GM06990 (cell line): ENCODE measurements around the gene ZNHIT6.

Experiments
- DNase-seq: peaks from one replicate; pipeline ENCODE4 v3.0.0-alpha.2; 2011; ENCODE audit not compliant: insufficient read length; ENCODE audit errors: extremely low read depth
- H3K27me3 ChIP-seq: replicated peaks from 2 replicates; pipeline ENCODE4 v1.6.0; 2011; ENCODE audit warnings: low read length; ENCODE audit not compliant: control insufficient read depth, insufficient read depth
- H3K36me3 ChIP-seq: 2 replicates; pipeline ENCODE4 v1.5.1; 2011; ENCODE audit warnings: low read length; ENCODE audit not compliant: control insufficient read depth, insufficient read depth
- H3K4me3 ChIP-seq: replicated peaks from 2 replicates; pipeline ENCODE4 v1.5.1; 2011; ENCODE audit warnings: low read depth, mild to moderate bottlenecking, control low read depth, low read length
- TF ChIP-seq, protein P1 (sequence below): IDR thresholded peaks from 2 replicates; pipeline ENCODE4 v1.5.1; 2011; ENCODE audit warnings: low read length, control low read depth, mild to moderate bottlenecking, inconsistent platforms; ENCODE audit not compliant: insufficient read depth, poor library complexity, severe bottlenecking

Gene ZNHIT6

DNA sequence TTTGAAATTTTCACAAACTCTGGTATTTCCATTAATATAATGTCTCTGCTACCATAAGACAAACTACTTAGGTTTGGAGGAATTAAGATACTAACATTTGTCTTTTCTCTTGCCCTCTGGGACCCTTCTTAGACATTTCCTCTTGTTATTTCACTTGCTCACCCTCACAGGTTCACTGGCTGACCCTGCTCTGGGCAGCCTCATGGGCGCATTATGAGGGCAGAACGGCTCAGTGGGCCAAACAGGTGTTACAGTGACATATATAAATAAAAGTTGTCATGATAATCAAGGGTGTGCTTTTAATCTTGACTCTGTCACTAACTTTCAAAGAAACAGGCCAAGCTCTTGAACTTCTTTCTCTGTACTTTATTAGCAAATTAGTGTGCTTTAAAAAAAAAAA, 46.5 kb downstream of the ZNHIT6 start:
- no peak overlapping the region for H3K4me3 ChIP-seq
- no peak for DNase-seq
- H3K27me3 ChIP-seq = no peaks in the 10 kb centered on the region
- TF ChIP-seq, protein P1, sequence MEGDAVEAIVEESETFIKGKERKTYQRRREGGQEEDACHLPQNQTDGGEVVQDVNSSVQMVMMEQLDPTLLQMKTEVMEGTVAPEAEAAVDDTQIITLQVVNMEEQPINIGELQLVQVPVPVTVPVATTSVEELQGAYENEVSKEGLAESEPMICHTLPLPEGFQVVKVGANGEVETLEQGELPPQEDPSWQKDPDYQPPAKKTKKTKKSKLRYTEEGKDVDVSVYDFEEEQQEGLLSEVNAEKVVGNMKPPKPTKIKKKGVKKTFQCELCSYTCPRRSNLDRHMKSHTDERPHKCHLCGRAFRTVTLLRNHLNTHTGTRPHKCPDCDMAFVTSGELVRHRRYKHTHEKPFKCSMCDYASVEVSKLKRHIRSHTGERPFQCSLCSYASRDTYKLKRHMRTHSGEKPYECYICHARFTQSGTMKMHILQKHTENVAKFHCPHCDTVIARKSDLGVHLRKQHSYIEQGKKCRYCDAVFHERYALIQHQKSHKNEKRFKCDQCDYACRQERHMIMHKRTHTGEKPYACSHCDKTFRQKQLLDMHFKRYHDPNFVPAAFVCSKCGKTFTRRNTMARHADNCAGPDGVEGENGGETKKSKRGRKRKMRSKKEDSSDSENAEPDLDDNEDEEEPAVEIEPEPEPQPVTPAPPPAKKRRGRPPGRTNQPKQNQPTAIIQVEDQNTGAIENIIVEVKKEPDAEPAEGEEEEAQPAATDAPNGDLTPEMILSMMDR = no peak
- H3K36me3 ChIP-seq = no peaks in the 10 kb centered on the region

DNA sequence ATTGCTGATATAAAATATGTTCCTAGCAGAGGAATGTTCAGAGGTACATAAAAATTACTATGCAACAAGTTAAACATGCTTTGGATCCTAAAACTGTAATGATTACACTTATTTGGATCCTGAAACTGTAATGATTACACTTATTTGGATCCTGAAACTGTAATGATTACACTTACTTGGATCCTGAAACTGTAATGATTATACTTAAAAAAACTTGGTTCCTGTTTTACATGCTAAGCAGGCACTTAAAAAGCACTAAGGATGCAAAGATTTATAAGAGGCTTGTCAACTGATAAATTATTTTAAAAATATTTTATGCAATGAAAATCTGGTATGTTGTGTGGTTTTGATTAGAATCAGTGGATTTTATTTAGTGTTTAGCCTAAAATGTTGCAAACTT, 47.7 kb downstream of the ZNHIT6 start:
- Histone ChIP-seq H3K27me3 (no peaks in the 10 kb centered on the region), H3K4me3 (no peak overlapping the region), H3K36me3 (no peaks in the 10 kb centered on the region)
- TF ChIP-seq, protein P1 = no peak
- DNase-seq = no peak

DNA sequence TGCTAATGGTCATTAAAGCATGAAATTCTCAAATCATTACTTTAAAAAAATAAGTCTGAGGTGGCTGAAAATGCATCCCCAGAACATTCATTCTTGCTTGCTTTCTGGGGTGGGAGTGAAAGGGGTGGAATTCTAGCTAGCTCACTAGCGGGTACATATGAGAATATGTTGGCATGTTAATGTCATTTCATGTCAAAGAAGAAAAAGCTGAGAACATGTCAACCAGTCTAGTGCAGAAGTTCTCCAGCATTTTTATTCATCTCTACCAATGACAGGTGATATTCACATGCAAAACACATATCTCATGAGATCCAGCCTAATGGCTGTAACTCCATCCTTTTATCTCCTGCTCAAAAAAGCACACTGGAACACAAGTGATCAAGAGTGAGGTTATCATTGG, 49.1 kb downstream of the ZNHIT6 start:
- TF ChIP-seq, protein P1 = no peak
- Histone ChIP-seq H3K4me3 (no peak overlapping the region), H3K36me3 (no peaks in the 10 kb centered on the region)

DNA sequence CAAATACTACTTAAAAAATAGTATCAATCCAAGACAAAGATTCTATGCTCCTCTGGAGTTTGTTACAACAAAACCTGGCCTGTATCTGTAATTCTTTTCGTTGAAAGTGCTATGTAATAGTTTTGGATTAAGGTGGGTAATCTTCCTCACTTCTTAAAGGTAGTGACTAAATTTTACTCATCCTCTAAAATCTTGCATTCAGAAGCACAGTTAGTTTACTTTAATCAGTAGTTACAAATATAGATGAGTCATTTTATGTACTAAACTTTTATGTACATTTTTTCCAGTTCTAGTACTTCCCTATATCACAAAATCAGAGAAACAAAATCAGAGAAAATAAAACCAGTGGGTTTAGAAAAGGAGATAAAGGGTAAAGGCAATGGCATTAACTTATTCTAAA, 51.3 kb downstream of the ZNHIT6 start:
- H3K27me3 ChIP-seq = no peaks in the 10 kb centered on the region
- no peak overlapping the region for H3K4me3 ChIP-seq
- TF ChIP-seq, protein P1 = no peak
- H3K36me3 ChIP-seq = peaks cover 3% of the 10 kb centered on the region
- DNase-seq = no peak

More for the DNA sequence above, 49.1 kb downstream of the ZNHIT6 start:
- DNase-seq = no peak
- no peaks in the 10 kb centered on the region for H3K27me3 ChIP-seq

DNA sequence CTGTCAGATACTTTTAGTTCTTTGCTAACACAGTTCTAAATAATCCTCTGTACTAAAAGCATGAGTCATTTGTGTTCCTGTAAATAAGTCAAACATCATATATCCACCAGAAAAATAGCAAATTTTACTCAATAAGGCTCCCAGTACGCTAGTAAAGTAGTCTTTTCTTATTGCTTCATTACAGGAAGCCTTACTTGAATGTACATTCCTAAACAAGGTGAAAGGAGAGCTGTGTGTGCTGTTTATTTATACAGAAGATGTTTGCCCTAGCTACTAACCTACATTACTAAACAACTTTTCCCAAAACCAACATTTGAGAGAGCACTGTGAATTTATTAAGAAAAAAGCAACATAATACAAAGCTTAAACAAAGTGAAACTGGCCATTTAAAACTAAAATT, 52.0 kb downstream of the ZNHIT6 start:
- TF ChIP-seq, protein P1 = no peak
- H3K4me3 ChIP-seq = no peak overlapping the region
- peaks cover 3% of the 10 kb centered on the region for H3K36me3 ChIP-seq
- no peak for DNase-seq
- H3K27me3 ChIP-seq = no peaks in the 10 kb centered on the region

DNA sequence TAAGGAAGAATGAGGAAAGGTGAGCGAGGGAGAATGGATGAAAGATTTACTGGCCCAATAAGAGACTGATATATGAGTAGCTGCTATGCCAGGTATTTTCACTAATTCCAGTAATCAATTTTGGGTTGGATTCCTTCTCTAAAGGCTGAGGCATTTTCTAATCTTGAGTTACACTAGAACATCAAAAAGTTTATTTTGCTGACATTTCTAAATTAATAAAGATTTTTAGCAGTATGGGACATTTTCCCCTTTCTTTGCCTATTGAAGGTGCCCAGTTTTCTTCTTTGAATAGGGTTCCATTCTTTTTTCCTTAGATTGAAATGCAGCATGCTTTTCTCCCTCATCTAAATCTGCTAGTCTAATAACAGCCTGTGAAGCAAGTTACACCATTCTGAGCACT, 52.9 kb downstream of the ZNHIT6 start:
- no peak for DNase-seq
- TF ChIP-seq, protein P1 = no peak
- Histone ChIP-seq H3K4me3 (no peak overlapping the region), H3K27me3 (no peaks in the 10 kb centered on the region), H3K36me3 (peaks cover 3% of the 10 kb centered on the region)
